ENCODE data around the gene SIN3B.
A peak's percentile ranks its signal among the peaks of the same experiment; 100 is the strongest.

Gene SIN3B

DNA sequence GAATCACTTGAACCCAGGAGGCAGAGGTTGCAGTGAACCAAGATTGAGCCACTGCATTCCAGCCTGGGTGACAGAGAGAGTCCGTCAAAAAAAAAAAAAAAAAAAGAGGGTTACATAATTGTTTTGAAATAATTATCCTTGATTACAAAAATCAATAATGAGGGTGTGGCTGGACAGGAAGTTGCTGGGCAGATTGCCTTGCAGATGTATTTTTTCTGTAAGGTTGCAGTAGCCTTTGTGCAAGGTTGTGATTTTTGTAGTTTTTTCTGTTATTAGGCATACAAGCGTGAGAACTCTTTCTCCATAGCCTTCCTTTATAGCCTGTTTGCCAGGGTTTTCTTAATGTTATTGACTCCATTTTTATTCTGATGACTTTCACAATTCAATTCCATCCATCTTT lies 40.7 kb upstream of the SIN3B start:
- Histone ChIP-seq H3K14ac (ENCODE audit: low read length) (no peak overlapping the region), H3K9me3 (ENCODE audit: insufficient read depth, low read depth, low read length) (no peaks in the 10 kb centered on the region), H3K36me3 (ENCODE audit: control insufficient read depth in 1 of 2, insufficient read depth in 2 of 2, low read length in 2 of 2) (no peaks in the 10 kb centered on the region), H3K4me3 (ENCODE audit: low read depth, low read length) (no peak overlapping the region), H4K91ac (ENCODE audit: low read depth, low read length) (no peak overlapping the region), H3K79me1 (ENCODE audit: low read length) (peaks cover 2% of the 10 kb centered on the region), H4K8ac (ENCODE audit: low read depth, low read length) (no peak overlapping the region), H4K12ac (ENCODE audit: low read depth, low read length) (no peak overlapping the region), H3K23ac (ENCODE audit: low read length) (no peak overlapping the region), H3K4ac (ENCODE audit: low read depth, low read length) (no peak overlapping the region), H2AFZ (ENCODE audit: insufficient read depth, low read length, poor library complexity) (no peak overlapping the region), H3K4me2 (ENCODE audit: low read length) (no peak overlapping the region), H2AK5ac (ENCODE audit: low read length) (no peak overlapping the region), H3K9ac (ENCODE audit: low read length) (no peak overlapping the region), H3K18ac (ENCODE audit: low read length) (no peak overlapping the region), H3K4me1 (ENCODE audit: control insufficient read depth in 1 of 2, insufficient read depth in 2 of 2, low read length in 2 of 2) (peaks cover 0 to 2% of the 10 kb centered on the region in 2 experiments), H2BK5ac (ENCODE audit: low read depth, low read length, poor library complexity) (no peak overlapping the region), H2BK120ac (ENCODE audit: insufficient read depth, low read length, poor library complexity) (no peak overlapping the region), H3K27me3 (ENCODE audit: insufficient read depth, low read length) (no peaks in the 10 kb centered on the region), H2BK12ac (ENCODE audit: low read length) (no peak overlapping the region), H3K27ac (ENCODE audit: low read depth, low read length) (no peak overlapping the region), H3K79me2 (ENCODE audit: control insufficient read depth, insufficient read depth, low read length, poor library complexity) (no peaks in the 10 kb centered on the region)
- DNase-seq = no peak
- no CpG with 5 or more reads among the region's 2 CpGs for WGBS (ENCODE audit: extremely low coverage, insufficient coverage, insufficient read length)

DNA sequence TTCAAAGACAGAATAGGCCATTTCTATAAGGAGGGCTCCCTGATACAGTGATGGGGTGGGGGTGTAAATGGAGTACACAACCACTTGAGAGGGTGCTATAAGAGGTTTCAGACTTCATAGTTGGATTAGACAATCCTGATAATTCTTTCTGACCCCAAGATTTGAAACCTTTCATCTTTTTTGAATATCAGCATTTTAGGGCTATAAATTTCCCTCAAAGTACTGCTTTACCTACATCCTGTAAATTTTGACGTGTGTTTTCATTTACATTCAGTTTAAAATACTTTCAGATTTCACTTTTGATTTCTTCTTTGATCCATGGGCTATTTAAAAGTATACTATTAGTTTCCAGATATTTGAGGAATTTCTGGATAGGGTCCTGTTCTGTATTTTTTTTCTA lies 40.0 kb upstream of the SIN3B start:
- no peaks in the 10 kb centered on the region for H3K27me3 ChIP-seq (ENCODE audit: insufficient read depth, low read length)
- no peak overlapping the region for H4K91ac ChIP-seq (ENCODE audit: low read depth, low read length)
- H3K14ac ChIP-seq (ENCODE audit: low read length) = no peak overlapping the region
- H2AK5ac ChIP-seq (ENCODE audit: low read length) = no peak overlapping the region
- WGBS (ENCODE audit: extremely low coverage, insufficient coverage, insufficient read length) = no CpG with 5 or more reads among the region's 1 CpG
- no peak overlapping the region for H3K4me2 ChIP-seq (ENCODE audit: low read length)
- H2BK120ac ChIP-seq (ENCODE audit: insufficient read depth, low read length, poor library complexity) = no peak overlapping the region
- no peak overlapping the region for H3K4me3 ChIP-seq (ENCODE audit: low read depth, low read length)
- H3K9ac ChIP-seq (ENCODE audit: low read length) = no peak overlapping the region
- peaks cover 4% of the 10 kb centered on the region for H3K79me1 ChIP-seq (ENCODE audit: low read length)
- H3K4ac ChIP-seq (ENCODE audit: low read depth, low read length) = no peak overlapping the region
- H2BK5ac ChIP-seq (ENCODE audit: low read depth, low read length, poor library complexity) = no peak overlapping the region
- H2AFZ ChIP-seq (ENCODE audit: insufficient read depth, low read length, poor library complexity) = no peak overlapping the region
- no peaks in the 10 kb centered on the region for H3K79me2 ChIP-seq (ENCODE audit: control insufficient read depth, insufficient read depth, low read length, poor library complexity)
- H4K12ac ChIP-seq (ENCODE audit: low read depth, low read length) = no peak overlapping the region
- DNase-seq = no peak
- no peak overlapping the region for H2BK12ac ChIP-seq (ENCODE audit: low read length)
- no peak overlapping the region for H3K23ac ChIP-seq (ENCODE audit: low read length)
- H4K8ac ChIP-seq (ENCODE audit: low read depth, low read length) = no peak overlapping the region
- H3K18ac ChIP-seq (ENCODE audit: low read length) = no peak overlapping the region
- H3K9me3 ChIP-seq (ENCODE audit: insufficient read depth, low read depth, low read length) = no peaks in the 10 kb centered on the region
- no peak overlapping the region for H3K27ac ChIP-seq (ENCODE audit: low read depth, low read length)
- H3K4me1 ChIP-seq (ENCODE audit: control insufficient read depth in 1 of 2, insufficient read depth in 2 of 2, low read length in 2 of 2) = peaks cover 0 to 2% of the 10 kb centered on the region in 2 experiments
- no peaks in the 10 kb centered on the region for H3K36me3 ChIP-seq (ENCODE audit: control insufficient read depth in 1 of 2, insufficient read depth in 2 of 2, low read length in 2 of 2)

DNA sequence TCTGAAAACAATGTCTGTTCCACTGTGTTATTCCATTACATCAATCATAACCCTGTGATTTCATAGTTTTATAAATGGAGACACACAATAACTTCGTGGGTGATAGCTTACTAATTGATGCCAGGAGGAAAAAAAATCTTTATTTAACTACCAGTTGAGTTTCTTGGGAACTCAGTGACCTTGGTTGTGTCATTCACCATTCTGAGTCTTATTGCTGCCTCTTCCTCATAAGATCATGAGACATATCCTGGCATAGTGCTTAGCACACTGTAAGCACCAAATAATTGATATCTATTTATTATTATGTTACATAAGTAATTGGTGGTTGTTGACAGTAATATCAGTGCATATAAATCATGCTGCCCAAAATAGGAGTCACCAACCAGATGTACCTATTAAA lies 39.1 kb upstream of the SIN3B start:
- DNase-seq = no peak
- Histone ChIP-seq H3K18ac (ENCODE audit: low read length) (no peak overlapping the region), H3K79me2 (ENCODE audit: control insufficient read depth, insufficient read depth, low read length, poor library complexity) (no peaks in the 10 kb centered on the region), H3K36me3 (ENCODE audit: control insufficient read depth in 1 of 2, insufficient read depth in 2 of 2, low read length in 2 of 2) (no peaks in the 10 kb centered on the region), H3K14ac (ENCODE audit: low read length) (no peak overlapping the region), H2AK5ac (ENCODE audit: low read length) (no peak overlapping the region), H3K4me1 (ENCODE audit: control insufficient read depth in 1 of 2, insufficient read depth in 2 of 2, low read length in 2 of 2) (peaks cover 4% of the 10 kb centered on the region in 2 experiments), H2BK5ac (ENCODE audit: low read depth, low read length, poor library complexity) (no peak overlapping the region), H3K9me3 (ENCODE audit: insufficient read depth, low read depth, low read length) (no peaks in the 10 kb centered on the region), H3K23ac (ENCODE audit: low read length) (no peak overlapping the region), H3K9ac (ENCODE audit: low read length) (no peak overlapping the region), H3K4me3 (ENCODE audit: low read depth, low read length) (no peak overlapping the region), H4K12ac (ENCODE audit: low read depth, low read length) (no peak overlapping the region), H3K4ac (ENCODE audit: low read depth, low read length) (no peak overlapping the region), H2BK120ac (ENCODE audit: insufficient read depth, low read length, poor library complexity) (no peak overlapping the region), H3K27me3 (ENCODE audit: insufficient read depth, low read length) (no peaks in the 10 kb centered on the region), H4K8ac (ENCODE audit: low read depth, low read length) (no peak overlapping the region), H3K79me1 (ENCODE audit: low read length) (peaks cover 7% of the 10 kb centered on the region), H2BK12ac (ENCODE audit: low read length) (no peak overlapping the region), H3K27ac (ENCODE audit: low read depth, low read length) (no peak overlapping the region), H3K4me2 (ENCODE audit: low read length) (no peak overlapping the region), H4K91ac (ENCODE audit: low read depth, low read length) (no peak overlapping the region), H2AFZ (ENCODE audit: insufficient read depth, low read length, poor library complexity) (no peak overlapping the region)
- WGBS (ENCODE audit: extremely low coverage, insufficient coverage, insufficient read length) = no CpG with 5 or more reads among the region's 1 CpG

DNA sequence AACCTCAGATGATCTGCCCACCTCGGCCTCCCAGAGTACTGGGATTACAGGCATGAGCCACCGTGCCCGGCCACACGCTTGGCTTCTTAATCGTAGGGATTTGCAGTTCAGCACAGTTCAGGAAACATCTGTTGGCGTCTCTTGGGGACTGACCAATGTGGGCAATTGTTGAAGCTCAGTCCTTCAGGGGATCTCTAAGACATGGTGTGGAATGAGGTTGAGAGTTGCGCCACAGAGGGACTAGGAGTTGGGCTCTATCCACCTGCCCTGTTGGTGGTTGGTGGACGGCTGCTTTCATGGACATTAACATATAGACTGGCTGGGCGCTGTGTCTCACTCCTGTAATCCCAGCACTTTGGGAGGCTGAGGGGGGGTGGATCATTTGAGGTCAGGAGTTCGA lies 37.3 kb upstream of the SIN3B start:
- no peak overlapping the region for H3K18ac ChIP-seq (ENCODE audit: low read length)
- H3K9ac ChIP-seq (ENCODE audit: low read length) = no peak overlapping the region
- H3K79me2 ChIP-seq (ENCODE audit: control insufficient read depth, insufficient read depth, low read length, poor library complexity) = no peaks in the 10 kb centered on the region
- H3K4me3 ChIP-seq (ENCODE audit: low read depth, low read length) = no peak overlapping the region
- H2BK120ac ChIP-seq (ENCODE audit: insufficient read depth, low read length, poor library complexity) = no peak overlapping the region
- H3K23ac ChIP-seq (ENCODE audit: low read length) = no peak overlapping the region
- no peaks in the 10 kb centered on the region for H3K27me3 ChIP-seq (ENCODE audit: insufficient read depth, low read length)
- H3K4ac ChIP-seq (ENCODE audit: low read depth, low read length) = no peak overlapping the region
- H3K14ac ChIP-seq (ENCODE audit: low read length) = no peak overlapping the region
- no peak overlapping the region for H4K8ac ChIP-seq (ENCODE audit: low read depth, low read length)
- no peak overlapping the region for H2BK5ac ChIP-seq (ENCODE audit: low read depth, low read length, poor library complexity)
- H2AK5ac ChIP-seq (ENCODE audit: low read length) = no peak overlapping the region
- no CpG with 5 or more reads among the region's 10 CpGs for WGBS (ENCODE audit: extremely low coverage, insufficient coverage, insufficient read length)
- H3K4me1 ChIP-seq (ENCODE audit: control insufficient read depth in 1 of 2, insufficient read depth in 2 of 2, low read length in 2 of 2) = peaks cover 4 to 5% of the 10 kb centered on the region in 2 experiments
- H4K12ac ChIP-seq (ENCODE audit: low read depth, low read length) = no peak overlapping the region
- no peaks in the 10 kb centered on the region for H3K36me3 ChIP-seq (ENCODE audit: control insufficient read depth in 1 of 2, insufficient read depth in 2 of 2, low read length in 2 of 2)
- no peak overlapping the region for H2AFZ ChIP-seq (ENCODE audit: insufficient read depth, low read length, poor library complexity)
- H4K91ac ChIP-seq (ENCODE audit: low read depth, low read length) = no peak overlapping the region
- H3K79me1 ChIP-seq (ENCODE audit: low read length) = peaks cover 10% of the 10 kb centered on the region
- H3K27ac ChIP-seq (ENCODE audit: low read depth, low read length) = no peak overlapping the region
- peak in 1 of 2 donors; percentile 10 for DNase-seq
- H2BK12ac ChIP-seq (ENCODE audit: low read length) = no peak overlapping the region
- no peak overlapping the region for H3K4me2 ChIP-seq (ENCODE audit: low read length)
- H3K9me3 ChIP-seq (ENCODE audit: insufficient read depth, low read depth, low read length) = peaks cover 5% of the 10 kb centered on the region

All from trophoblast cell (in vitro differentiated cells and primary cell).